CD4-positive, alpha-beta memory T cell (primary cell): ENCODE measurements around the gene EFNA4. TPM values are rescaled to one million over a fixed set of nuclear protein-coding genes. Genes with fewer than 3 reads are reported as not detected.

Experiments
- CTCF ChIA-PET: fragments of 350-600 bp; sonication (Branson Sonifier 250); formaldehyde crosslinking; loops from one replicate; lab custom pipeline; 2021; ENCODE audit warnings: inconsistent platforms; ENCODE audit not compliant: partially characterized antibody; lab: Charles Lee
- POLR2A ChIA-PET: fragments of 350-600 bp; sonication (Branson Sonifier 250); formaldehyde crosslinking; loops from one replicate; lab custom pipeline; 2021; ENCODE audit not compliant: partially characterized antibody; lab: Charles Lee
- DNase-seq, 5 donors: peaks; one replicate each; pipeline versions ENCODE4 v3.0.0 to v3.0.0-alpha.2; 2020 to 2022; ENCODE audit warnings: mixed read lengths in 1 of 5
- H3K27ac ChIP-seq: one replicate; pipeline ENCODE4 v1.7.0; 2013; ENCODE audit warnings: low read depth, low read length
- H3K27me3 ChIP-seq: 2 replicates; pipeline ENCODE4 v1.7.0; 2013; ENCODE audit warnings: mild to moderate bottlenecking, low read length, moderate library complexity; ENCODE audit not compliant: insufficient read depth
- H3K36me3 ChIP-seq: 2 replicates; pipeline ENCODE4 v1.7.0; 2013; ENCODE audit warnings: mild to moderate bottlenecking, low read length, moderate library complexity; ENCODE audit not compliant: insufficient read depth
- H3K4me1 ChIP-seq: 2 replicates; pipeline ENCODE4 v1.7.0; 2013; ENCODE audit warnings: mild to moderate bottlenecking, low read length, moderate library complexity; ENCODE audit not compliant: insufficient read depth
- H3K4me3 ChIP-seq, 2 donors: one replicate each; pipeline ENCODE4 v1.7.0; 2013; ENCODE audit warnings: low read length in 2 of 2, mild to moderate bottlenecking in 1 of 2
- H3K9me3 ChIP-seq, 2 donors: one replicate each; pipeline ENCODE4 v1.7.0; 2013; ENCODE audit warnings: low read length in 2 of 2, control low read depth in 1 of 2; ENCODE audit not compliant: control insufficient read depth in 1 of 2
- H3K27ac Mint-ChIP-seq, 7 donors: one replicate each; pipeline ENCODE4 v1.8.0; 2020 to 2021; ENCODE audit warnings: mixed read lengths in 7 of 7, mild to moderate bottlenecking in 6 of 7, inconsistent platforms in 3 of 7, moderate library complexity in 3 of 7
- H3K27me3 Mint-ChIP-seq, 2 donors: one replicate each; pipeline ENCODE4 v1.8.0; 2020 to 2021; ENCODE audit warnings: mixed read lengths in 2 of 2
- H3K36me3 Mint-ChIP-seq, 2 donors: one replicate each; pipeline ENCODE4 v1.8.0; 2020 to 2021; ENCODE audit warnings: mixed read lengths in 2 of 2, inconsistent platforms in 1 of 2, mild to moderate bottlenecking in 1 of 2
- H3K4me1 Mint-ChIP-seq, 4 donors: one replicate each; pipeline ENCODE4 v1.8.0; 2020 to 2021; ENCODE audit warnings: mixed read lengths in 4 of 4, mild to moderate bottlenecking in 1 of 4
- H3K4me3 Mint-ChIP-seq, 8 donors: one replicate each; pipeline ENCODE4 v1.8.0; 2020 to 2021; ENCODE audit warnings: mixed read lengths in 8 of 8, mild to moderate bottlenecking in 7 of 8, moderate library complexity in 6 of 8, inconsistent platforms in 3 of 8
- H3K9me3 Mint-ChIP-seq, 8 donors: one replicate each; pipeline ENCODE4 v1.8.0; 2020 to 2021; ENCODE audit warnings: mixed read lengths in 8 of 8, mild to moderate bottlenecking in 5 of 8, inconsistent platforms in 3 of 8, moderate library complexity in 1 of 8
- intact Hi-C: fragments of 100-400 bp; cut with micrococcal nuclease; formaldehyde crosslinking; loops from one replicate; pipeline ENCODE4 v1.15.1; 2023
- polyA plus RNA-seq, 2 donors: library from polyadenylated mRNA; unstranded; fragments of 300-500 nt; fragmentation: Illumina TruSeq; gene quantifications; one replicate each; pipeline ENCODE4 v1.2.3, GENCODE V29; 2021
- total RNA-seq, 2 experiments: library from RNA; stranded (reverse); gene quantifications; one replicate each; pipeline ENCODE4 v1.2.3, GENCODE V29; 2021

EFNA4 gene
- total and polyA plus RNA-seq, 4 experiments from 2014 or later = 2.5 to 8.5 (median 4.7) TPM

DNA sequence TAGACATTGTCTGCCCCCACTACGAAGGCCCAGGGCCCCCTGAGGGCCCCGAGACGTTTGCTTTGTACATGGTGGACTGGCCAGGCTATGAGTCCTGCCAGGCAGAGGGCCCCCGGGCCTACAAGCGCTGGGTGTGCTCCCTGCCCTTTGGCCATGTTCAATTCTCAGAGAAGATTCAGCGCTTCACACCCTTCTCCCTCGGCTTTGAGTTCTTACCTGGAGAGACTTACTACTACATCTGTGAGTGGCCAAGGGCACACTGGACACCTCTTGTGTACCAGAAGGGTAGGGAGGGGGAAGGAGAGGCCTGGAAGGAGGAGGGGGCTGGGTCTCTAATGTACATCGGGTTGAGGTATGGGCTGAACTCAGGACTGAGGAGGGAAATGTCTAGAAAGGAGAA, 3.2 kb downstream of the EFNA4 start:
- H3K27ac Mint-ChIP-seq = no peak overlapping the region
- no peaks in the 10 kb centered on the region for H3K9me3 Mint-ChIP-seq
- no peaks in the 10 kb centered on the region for H3K27me3 Mint-ChIP-seq
- ChIA-PET POLR2A (interaction anchor here (1.0 kb wide), 1 partner anchor 14 kb away, joined by 3 read pairs; no protein-coding TSS in a partner anchor), CTCF (interaction anchor here (0.8 to 6.7 kb wide), 4 partner anchors 16 to 25 kb away, joined by 3 to 74 read pairs (median 4); no protein-coding TSS in a partner anchor)
- H3K36me3 Mint-ChIP-seq = peaks cover 11 to 21% of the 10 kb centered on the region in 2 donors
- DNase-seq = no peak
- peaks cover 48% of the 10 kb centered on the region for H3K4me1 ChIP-seq
- intact Hi-C loops = loop anchor here (10.0 kb wide), 1 partner anchor 302 kb away; no protein-coding TSS in a partner anchor
- H3K4me3 Mint-ChIP-seq = peak overlapping the region in 1 of 8 donors; percentile 24
- H3K4me3 ChIP-seq = no peak overlapping the region
- no peaks in the 10 kb centered on the region for H3K36me3 ChIP-seq
- H3K4me1 Mint-ChIP-seq = peaks cover 22 to 62% (median 35%) of the 10 kb centered on the region in 4 donors
- H3K27ac ChIP-seq = no peak overlapping the region
- no peaks in the 10 kb centered on the region for H3K9me3 ChIP-seq
- no peaks in the 10 kb centered on the region for H3K27me3 ChIP-seq

DNA sequence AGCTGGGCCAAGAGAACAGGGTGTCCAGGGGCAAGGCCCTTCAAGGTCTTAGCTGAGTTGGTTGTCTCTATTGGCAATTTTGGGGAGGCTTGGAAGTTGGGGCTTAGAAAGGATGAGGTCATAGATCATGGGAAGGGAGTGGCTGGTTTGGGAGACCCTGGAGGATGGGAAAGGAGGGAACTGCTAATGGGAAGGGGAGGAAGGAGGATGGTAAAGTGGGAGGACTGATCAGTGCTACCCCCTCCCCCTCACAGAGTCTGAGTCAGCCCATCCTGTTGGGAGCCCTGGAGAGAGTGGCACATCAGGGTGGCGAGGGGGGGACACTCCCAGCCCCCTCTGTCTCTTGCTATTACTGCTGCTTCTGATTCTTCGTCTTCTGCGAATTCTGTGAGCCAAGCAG, 5.1 kb downstream of the EFNA4 start:
- H3K27me3 Mint-ChIP-seq = no peaks in the 10 kb centered on the region
- peaks cover 19 to 60% (median 33%) of the 10 kb centered on the region in 4 donors for H3K4me1 Mint-ChIP-seq
- intact Hi-C loops = loop anchor here (10.0 kb wide), 1 partner anchor 304 kb away; no protein-coding TSS in a partner anchor
- H3K4me3 Mint-ChIP-seq = peak overlapping the region in 1 of 8 donors; percentile 42
- ChIA-PET POLR2A (interaction anchor here (0.5 kb wide), 1 partner anchor 601 kb away, joined by 3 read pairs; no protein-coding TSS in a partner anchor), CTCF (interaction anchor here (6.7 kb wide), 1 partner anchor 16 kb away, joined by 74 read pairs; no protein-coding TSS in a partner anchor)
- Histone ChIP-seq H3K4me1 (peaks cover 38% of the 10 kb centered on the region), H3K27me3 (no peaks in the 10 kb centered on the region), H3K9me3 (no peaks in the 10 kb centered on the region), H3K27ac (no peak overlapping the region), H3K4me3 (no peak overlapping the region), H3K36me3 (no peaks in the 10 kb centered on the region)
- no peak for DNase-seq
- peaks cover 11 to 17% of the 10 kb centered on the region in 2 donors for H3K36me3 Mint-ChIP-seq
- H3K27ac Mint-ChIP-seq = peak overlapping the region in 1 of 7 donors; percentile 80
- no peaks in the 10 kb centered on the region for H3K9me3 Mint-ChIP-seq

DNA sequence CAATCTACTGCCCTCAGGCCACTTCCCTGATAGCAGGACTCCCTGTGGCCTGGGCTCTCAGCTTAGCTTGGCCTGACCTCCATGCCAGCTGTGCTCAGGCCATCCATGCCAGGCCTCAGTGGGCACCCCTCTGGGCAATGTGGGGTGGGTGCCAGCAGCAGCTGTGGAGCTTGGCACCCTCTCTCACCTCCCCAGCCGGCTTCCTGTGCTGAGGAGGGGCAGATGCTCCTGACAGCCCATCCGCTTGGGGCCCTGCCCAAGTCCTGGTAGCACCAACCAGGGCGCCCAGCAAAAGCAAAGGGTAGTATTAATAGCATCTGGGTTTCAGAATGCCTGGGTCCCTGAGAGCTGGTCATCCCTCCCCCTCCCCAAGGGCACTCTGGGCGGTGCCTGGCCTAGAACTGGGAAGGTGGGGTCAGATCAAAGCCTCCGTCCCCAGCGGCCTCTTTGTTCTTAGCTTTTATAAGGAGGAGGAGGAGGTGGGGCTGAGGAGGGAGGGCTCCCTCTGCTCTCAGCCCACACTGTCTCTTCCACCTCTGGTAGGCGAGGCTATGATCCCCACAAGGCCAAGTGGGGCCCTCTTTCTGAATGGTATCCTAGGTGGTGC, 6.1 kb downstream of the EFNA4 start:
- Histone ChIP-seq H3K27ac (no peak overlapping the region), H3K9me3 (no peaks in the 10 kb centered on the region), H3K4me3 (no peak overlapping the region), H3K4me1 (peaks cover 35% of the 10 kb centered on the region), H3K27me3 (no peaks in the 10 kb centered on the region), H3K36me3 (no peaks in the 10 kb centered on the region)
- intact Hi-C loops = loop anchor here (10.0 kb wide), 1 partner anchor 305 kb away; no protein-coding TSS in a partner anchor
- no peak overlapping the region for H3K4me3 Mint-ChIP-seq
- ChIA-PET CTCF (interaction anchor here (1.0 to 2.5 kb wide), 3 partner anchors 8 to 15 kb away, joined by 4 to 9 read pairs (median 9); no protein-coding TSS in a partner anchor), POLR2A (interaction anchor here (2.9 to 3.9 kb wide), 2 partner anchors 11 to 16 kb away, joined by 16 to 19 read pairs; no protein-coding TSS in a partner anchor)
- peak overlapping the region in 1 of 7 donors; percentile 68 for H3K27ac Mint-ChIP-seq
- no peaks in the 10 kb centered on the region for H3K27me3 Mint-ChIP-seq
- DNase-seq = no peak
- H3K36me3 Mint-ChIP-seq = peaks cover 11 to 16% of the 10 kb centered on the region in 2 donors
- H3K4me1 Mint-ChIP-seq = peaks cover 16 to 59% (median 33%) of the 10 kb centered on the region in 4 donors
- no peaks in the 10 kb centered on the region for H3K9me3 Mint-ChIP-seq

DNA sequence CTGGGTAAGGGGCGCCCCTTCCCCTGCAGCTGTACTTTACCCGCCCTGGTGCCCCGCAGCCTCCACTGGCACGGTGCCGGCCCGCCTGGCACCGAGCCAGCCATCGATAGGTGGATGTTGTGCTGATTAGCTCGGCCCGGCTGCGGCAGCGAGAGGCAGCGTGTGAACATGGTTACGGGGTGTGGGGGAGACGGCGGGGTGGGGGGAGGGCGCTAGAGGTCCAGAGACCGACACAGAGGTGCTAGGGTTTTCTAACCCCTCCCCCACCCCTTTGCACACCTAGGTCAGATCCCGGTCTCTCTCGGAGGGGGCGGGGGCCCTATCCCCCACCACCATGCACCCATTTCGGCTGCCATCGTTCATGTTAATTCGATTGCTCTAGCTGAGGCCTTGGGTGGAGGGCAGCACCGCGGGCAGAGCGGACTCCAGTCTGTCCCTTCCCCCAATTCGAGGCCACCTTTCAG, 6.7 kb downstream of the EFNA4 start:
- H3K27me3 ChIP-seq = no peaks in the 10 kb centered on the region
- Mint-ChIP-seq H3K4me3 (peak overlapping the region in 2 of 8 donors; percentile 15 to 60), H3K27ac (no peak overlapping the region), H3K36me3 (peaks cover 11 to 16% of the 10 kb centered on the region in 2 donors), H3K9me3 (no peaks in the 10 kb centered on the region), H3K4me1 (peaks cover 14 to 56% (median 31%) of the 10 kb centered on the region in 4 donors), H3K27me3 (no peaks in the 10 kb centered on the region)
- no peaks in the 10 kb centered on the region for H3K36me3 ChIP-seq
- ChIA-PET CTCF (interaction anchor here (0.7 to 2.5 kb wide), 7 partner anchors 9 to 26 kb away, joined by 3 to 9 read pairs (median 4); no protein-coding TSS in a partner anchor), POLR2A (interaction anchor here (0.7 to 3.9 kb wide), 4 partner anchors 10 to 53 kb away, joined by 3 to 19 read pairs (median 10); partner anchors contain the start of gene ADAM15)
- no peak for DNase-seq
- no peaks in the 10 kb centered on the region for H3K9me3 ChIP-seq
- intact Hi-C loops = no loop called here
- peak overlapping the region; percentile 14 to 40 for H3K4me3 ChIP-seq
- peaks cover 30% of the 10 kb centered on the region for H3K4me1 ChIP-seq
- H3K27ac ChIP-seq = no peak overlapping the region

DNA sequence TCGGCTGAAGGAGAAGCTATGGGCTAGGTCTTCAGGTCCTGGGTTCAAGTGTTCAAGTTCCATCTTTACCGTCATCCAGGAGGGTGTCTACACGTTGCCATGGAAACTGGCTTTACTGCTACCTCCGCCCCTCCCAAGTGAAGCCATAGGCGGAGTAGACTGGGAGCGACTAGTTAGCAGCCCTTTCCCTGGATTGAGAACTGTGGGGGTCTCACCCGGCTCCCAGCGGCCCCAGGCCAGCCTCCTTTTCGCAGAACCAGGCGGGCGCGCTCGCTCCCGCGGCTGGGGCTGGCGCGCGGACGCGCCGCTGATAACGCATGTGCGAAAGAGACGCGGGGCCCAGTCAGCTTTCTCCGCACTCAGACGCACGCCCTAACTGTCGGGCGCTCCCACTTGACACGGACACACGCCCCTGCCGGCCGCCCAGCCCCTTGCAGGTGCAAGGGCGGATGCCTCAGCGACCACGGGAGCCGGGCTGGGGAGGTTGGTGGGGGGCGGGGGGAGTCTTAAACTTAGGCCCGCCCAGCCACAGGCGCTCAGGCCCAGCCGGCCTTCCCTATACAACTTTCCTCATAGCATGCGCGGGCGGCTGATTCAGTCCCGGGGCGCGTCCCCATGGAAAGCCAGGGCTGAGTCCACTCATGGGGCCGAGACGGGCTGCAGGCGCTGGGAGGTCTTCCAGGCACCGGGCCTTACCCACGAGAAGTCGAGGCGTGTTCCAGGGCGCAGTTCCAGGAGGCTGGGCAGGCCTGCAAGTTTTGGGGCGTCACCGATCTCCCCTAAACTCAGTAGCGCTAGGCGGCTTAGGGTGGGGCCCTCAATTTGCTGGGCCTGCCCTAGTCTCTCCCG, 7.4 kb downstream of the EFNA4 start:
- no peak overlapping the region for H3K27ac ChIP-seq
- peaks cover 30% of the 10 kb centered on the region for H3K4me1 ChIP-seq
- H3K36me3 Mint-ChIP-seq = peaks cover 11 to 16% of the 10 kb centered on the region in 2 donors
- intact Hi-C loops = loop anchor here (1.0 kb wide), 2 partner anchors 8 to 9 kb away; partner anchors contain the start of gene EFNA4
- H3K4me1 Mint-ChIP-seq = peaks cover 14 to 55% (median 32%) of the 10 kb centered on the region in 4 donors
- no peaks in the 10 kb centered on the region for H3K9me3 Mint-ChIP-seq
- no peaks in the 10 kb centered on the region for H3K36me3 ChIP-seq
- POLR2A ChIA-PET = interaction anchor here (0.7 to 3.9 kb wide), 4 partner anchors 9 to 54 kb away, joined by 3 to 19 read pairs (median 10); partner anchors contain the start of gene ADAM15
- peak; percentile 73 to 87 (median 79) for DNase-seq
- peak overlapping the region in 2 of 7 donors; percentile 13 to 80 for H3K27ac Mint-ChIP-seq
- H3K27me3 ChIP-seq = no peaks in the 10 kb centered on the region
- no peaks in the 10 kb centered on the region for H3K27me3 Mint-ChIP-seq
- H3K4me3 Mint-ChIP-seq = peak overlapping the region in 7 of 8 donors; percentile 10 to 68 (median 60)
- CTCF ChIA-PET = interaction anchor here (0.7 to 2.6 kb wide), 10 partner anchors 9 to 54 kb away, joined by 3 to 10 read pairs (median 4); no protein-coding TSS in a partner anchor
- no peaks in the 10 kb centered on the region for H3K9me3 ChIP-seq
- peak overlapping the region; percentile 14 to 40 for H3K4me3 ChIP-seq

DNA sequence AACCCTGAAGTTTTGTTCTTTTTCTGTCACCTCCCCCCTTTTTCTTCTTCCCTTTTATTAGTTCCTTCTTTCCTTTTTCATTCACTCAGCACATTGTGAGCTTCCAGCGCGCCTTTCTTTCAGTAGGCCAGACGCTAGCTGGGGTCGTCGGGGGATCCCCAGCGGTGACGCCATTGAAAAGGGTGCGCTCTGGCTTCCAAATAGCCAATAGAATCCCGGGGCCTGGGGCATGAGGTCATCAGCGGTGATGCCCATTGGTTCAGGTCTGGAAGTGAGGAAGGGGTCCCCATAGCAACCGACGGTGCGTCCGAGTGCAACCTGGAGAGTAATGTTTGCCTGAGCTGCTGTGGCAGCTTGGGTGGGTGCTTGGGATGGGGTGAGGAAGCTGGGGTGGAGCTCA, 8.2 kb downstream of the EFNA4 start:
- intact Hi-C loops = loop anchor here (1.0 kb wide), 2 partner anchors 8 to 9 kb away; partner anchors contain the start of gene EFNA4
- H3K9me3 Mint-ChIP-seq = no peaks in the 10 kb centered on the region
- H3K36me3 Mint-ChIP-seq = peaks cover 11 to 15% of the 10 kb centered on the region in 2 donors
- DNase-seq = no peak
- H3K27ac ChIP-seq = no peak overlapping the region
- CTCF ChIA-PET = interaction anchor here (0.6 to 2.6 kb wide), 6 partner anchors 12 to 54 kb away, joined by 3 to 10 read pairs (median 4); no protein-coding TSS in a partner anchor
- H3K27me3 Mint-ChIP-seq = no peaks in the 10 kb centered on the region
- H3K4me1 ChIP-seq = peaks cover 30% of the 10 kb centered on the region
- peak overlapping the region in 5 of 7 donors; percentile 13 to 80 (median 72) for H3K27ac Mint-ChIP-seq
- peak overlapping the region in 5 of 8 donors; percentile 24 to 68 (median 62) for H3K4me3 Mint-ChIP-seq
- POLR2A ChIA-PET = interaction anchor here (2.0 to 3.9 kb wide), 3 partner anchors 8 to 13 kb away, joined by 12 to 19 read pairs (median 16); partner anchors contain the start of gene EFNA4
- no peak overlapping the region for H3K4me3 ChIP-seq
- H3K4me1 Mint-ChIP-seq = peaks cover 10 to 52% (median 29%) of the 10 kb centered on the region in 4 donors
- no peaks in the 10 kb centered on the region for H3K27me3 ChIP-seq
- H3K36me3 ChIP-seq = no peaks in the 10 kb centered on the region
- H3K9me3 ChIP-seq = no peaks in the 10 kb centered on the region
